Smooth muscle cell of the brain vasculature (primary cell): Measurements from ENCODE around the gene ALK.

Source experiments
- DNase-seq: peaks from one replicate; pipeline ENCODE4 v3.0.0-alpha.2; 2012; ENCODE audit warnings: low read depth, low spot score

The ALK gene

GRCh38 chr2:29368659-29369040, 552.7 kb downstream of the ALK start:
- no peak for DNase-seq

- DNase-seq: no peak
These were observed 553.3 kb downstream of the ALK start for GRCh38 chr2:29367986-29368658.

- DNase-seq: no peak
These were observed 558.3 kb downstream of the ALK start for GRCh38 chr2:29363111-29363510.

GRCh38 chr2:29361231-29361630, 560.2 kb downstream of the ALK start:
- DNase-seq: no peak

GRCh38 chr2:29360016-29360784, 561.2 kb downstream of the ALK start:
- DNase-seq: no peak

GRCh38 chr2:29353403-29353991, 567.9 kb downstream of the ALK start:
- no peak for DNase-seq

GRCh38 chr2:29351916-29352591, 569.3 kb downstream of the ALK start:
- DNase-seq: no peak

GRCh38 chr2:29351248-29351647, 570.1 kb downstream of the ALK start:
- no peak for DNase-seq

GRCh38 chr2:29349316-29350030, 571.9 kb downstream of the ALK start:
- no peak for DNase-seq

GRCh38 chr2:29347774-29348461, 573.5 kb downstream of the ALK start:
- DNase-seq: no peak

- DNase-seq: no peak
These were observed 576.1 kb downstream of the ALK start for GRCh38 chr2:29345236-29345635.

- no peak for DNase-seq
These were observed 577.6 kb downstream of the ALK start for GRCh38 chr2:29343830-29344229.

- DNase-seq: no peak
These were observed 584.8 kb downstream of the ALK start for GRCh38 chr2:29336341-29337241.

- DNase-seq: no peak
These were observed 586.0 kb downstream of the ALK start for GRCh38 chr2:29335396-29335795.

GRCh38 chr2:29334706-29335105, 586.7 kb downstream of the ALK start:
- no peak for DNase-seq

GRCh38 chr2:29332540-29332939, 588.8 kb downstream of the ALK start:
- DNase-seq: no peak

- no peak for DNase-seq
These were observed 591.5 kb downstream of the ALK start for GRCh38 chr2:29329899-29330298.

GRCh38 chr2:29326926-29327325, 594.5 kb downstream of the ALK start:
- no peak for DNase-seq

- DNase-seq: no peak
These were observed 595.8 kb downstream of the ALK start for GRCh38 chr2:29325544-29325943.

GRCh38 chr2:29323961-29324360, 597.4 kb downstream of the ALK start:
- DNase-seq: no peak
